Measurements from ENCODE around the gene COPE. TPM values are rescaled to one million over a fixed set of nuclear protein-coding genes. Genes with fewer than 3 reads are reported as not detected.
"Not testable (repeated sequence)": the region's sequence is repeated elsewhere in the genome, so short reads cannot be mapped to it uniquely, and the experiment has no call there.

Gene COPE
- total RNA-seq, 1 donor from 2014 or later: 177 TPM

DNA sequence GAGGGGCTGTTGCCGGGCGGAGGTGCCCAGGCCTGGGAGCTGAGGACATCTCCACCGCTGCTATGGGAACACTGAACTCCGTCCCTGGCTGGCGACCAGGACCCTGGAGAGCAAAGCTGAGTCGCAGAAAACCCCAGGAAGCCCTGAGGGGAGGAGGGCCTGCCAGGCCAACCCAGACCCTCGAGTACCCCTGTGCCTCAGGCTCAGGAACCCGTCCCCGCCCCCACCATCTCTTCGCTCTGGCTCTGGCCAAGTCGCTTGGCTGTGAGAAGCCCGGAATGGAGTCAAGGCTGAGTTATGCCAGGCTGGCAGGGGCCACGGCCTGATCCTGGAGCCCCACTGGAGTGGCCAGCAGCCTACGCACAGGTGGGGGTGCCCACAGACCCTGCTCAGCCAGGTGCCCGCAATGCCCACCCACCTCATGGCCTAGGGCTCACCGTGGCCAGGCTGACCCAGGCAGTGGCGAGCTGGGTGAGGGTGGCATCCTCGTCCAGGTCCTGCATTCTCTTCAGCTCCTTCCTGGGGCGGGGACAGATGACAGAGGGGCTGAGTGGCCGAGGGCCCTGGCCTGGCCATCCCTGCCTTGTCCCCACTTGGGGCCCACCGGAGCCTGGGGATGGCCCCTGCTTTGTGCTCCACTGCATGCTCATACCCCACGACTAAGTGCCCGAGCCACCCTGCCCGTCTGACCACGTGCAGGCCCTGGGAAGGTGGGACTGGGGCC lies 14.7 kb downstream of the COPE start:
- Mint-ChIP-seq H3K4me1 (ENCODE audit: low read depth, unreplicated experiment) (no peaks in the 10 kb centered on the region), H3K36me3 (ENCODE audit: unreplicated experiment) (no peaks in the 10 kb centered on the region)

GRCh38 chr19:18903156-18904037 lies 15.8 kb downstream of the COPE start:
- TF ChIP-seq CTCF (IDR thresholded peaks at IDR 0.05; ENCODE audit: partially characterized antibody, unreplicated experiment): no peak
- Mint-ChIP-seq H3K27me3 (ENCODE audit: unreplicated experiment) (peaks cover 2% of the 10 kb centered on the region), H3K4me3 (ENCODE audit: unreplicated experiment) (no peak overlapping the region), H3K27ac (ENCODE audit: unreplicated experiment) (no peak overlapping the region), H3K9me3 (ENCODE audit: unreplicated experiment) (peaks cover 2% of the 10 kb centered on the region), H3K4me1 (ENCODE audit: low read depth, unreplicated experiment) (no peaks in the 10 kb centered on the region), H3K36me3 (ENCODE audit: unreplicated experiment) (no peaks in the 10 kb centered on the region)
- no peak for DNase-seq

More for the DNA sequence above, 14.7 kb downstream of the COPE start:
- Mint-ChIP-seq H3K27me3 (ENCODE audit: unreplicated experiment) (peaks cover 2% of the 10 kb centered on the region), H3K9me3 (ENCODE audit: unreplicated experiment) (peaks cover 2% of the 10 kb centered on the region), H3K4me3 (ENCODE audit: unreplicated experiment) (no peak overlapping the region), H3K27ac (ENCODE audit: unreplicated experiment) (no peak overlapping the region)
- DNase-seq: no peak
- no peak for TF ChIP-seq CTCF (IDR thresholded peaks at IDR 0.05; ENCODE audit: partially characterized antibody, unreplicated experiment)

DNA sequence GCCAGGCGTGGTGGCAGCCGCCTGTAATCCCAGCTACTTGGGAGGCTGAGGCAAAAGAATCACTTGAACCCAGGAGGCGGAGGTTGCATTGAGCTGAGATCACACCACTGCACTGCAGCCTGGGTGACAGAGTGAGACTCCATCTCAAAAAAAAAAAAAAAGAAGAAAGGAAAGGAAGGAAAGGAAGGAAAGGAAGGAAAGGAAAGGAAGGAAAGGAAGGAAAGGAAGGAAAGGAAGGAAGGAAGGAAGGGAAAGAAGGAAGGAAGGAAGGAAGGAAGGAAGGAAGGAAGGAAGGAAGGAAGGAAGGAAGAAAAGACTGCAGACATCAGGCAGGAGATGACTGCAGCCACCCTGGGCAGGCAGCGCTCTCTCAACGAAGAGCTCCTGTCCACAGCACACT lies 16.7 kb downstream of the COPE start:
- H3K27ac Mint-ChIP-seq (ENCODE audit: unreplicated experiment); H3K4me3 Mint-ChIP-seq (ENCODE audit: unreplicated experiment); DNase-seq: not testable (repeated sequence)

DNA sequence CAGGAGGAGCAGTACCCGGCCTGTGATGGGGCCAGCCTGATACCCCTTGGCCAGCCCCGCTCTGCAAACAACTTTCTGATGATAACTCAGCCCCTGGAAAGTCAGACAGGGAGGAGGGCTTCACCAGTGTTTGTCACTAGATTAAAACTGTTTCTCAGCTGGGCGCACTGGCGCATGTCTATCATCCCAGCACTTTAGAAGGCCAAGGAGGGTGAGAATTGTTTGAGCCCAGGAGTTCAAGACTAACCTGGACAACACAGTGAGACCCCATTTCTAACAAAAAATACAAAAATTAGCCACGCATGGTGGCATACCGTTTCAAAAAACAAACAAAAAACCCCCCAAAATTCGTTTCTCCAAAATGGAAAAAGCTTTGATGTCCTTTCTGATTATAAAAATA lies 17.7 kb downstream of the COPE start:
- Mint-ChIP-seq H3K4me1 (ENCODE audit: low read depth, unreplicated experiment) (no peaks in the 10 kb centered on the region), H3K36me3 (ENCODE audit: unreplicated experiment) (no peaks in the 10 kb centered on the region), H3K9me3 (ENCODE audit: unreplicated experiment) (peaks cover 3% of the 10 kb centered on the region), H3K4me3 (ENCODE audit: unreplicated experiment) (no peak overlapping the region), H3K27ac (ENCODE audit: unreplicated experiment) (no peak overlapping the region), H3K27me3 (ENCODE audit: unreplicated experiment) (peaks cover 10% of the 10 kb centered on the region)
- TF ChIP-seq CTCF (IDR thresholded peaks at IDR 0.05; ENCODE audit: partially characterized antibody, unreplicated experiment): no peak
- DNase-seq: no peak

More for the DNA sequence above, 16.7 kb downstream of the COPE start:
- not testable (repeated sequence) for H3K36me3 Mint-ChIP-seq (ENCODE audit: unreplicated experiment); H3K27me3 Mint-ChIP-seq (ENCODE audit: unreplicated experiment); H3K4me1 Mint-ChIP-seq (ENCODE audit: low read depth, unreplicated experiment); H3K9me3 Mint-ChIP-seq (ENCODE audit: unreplicated experiment)

DNA sequence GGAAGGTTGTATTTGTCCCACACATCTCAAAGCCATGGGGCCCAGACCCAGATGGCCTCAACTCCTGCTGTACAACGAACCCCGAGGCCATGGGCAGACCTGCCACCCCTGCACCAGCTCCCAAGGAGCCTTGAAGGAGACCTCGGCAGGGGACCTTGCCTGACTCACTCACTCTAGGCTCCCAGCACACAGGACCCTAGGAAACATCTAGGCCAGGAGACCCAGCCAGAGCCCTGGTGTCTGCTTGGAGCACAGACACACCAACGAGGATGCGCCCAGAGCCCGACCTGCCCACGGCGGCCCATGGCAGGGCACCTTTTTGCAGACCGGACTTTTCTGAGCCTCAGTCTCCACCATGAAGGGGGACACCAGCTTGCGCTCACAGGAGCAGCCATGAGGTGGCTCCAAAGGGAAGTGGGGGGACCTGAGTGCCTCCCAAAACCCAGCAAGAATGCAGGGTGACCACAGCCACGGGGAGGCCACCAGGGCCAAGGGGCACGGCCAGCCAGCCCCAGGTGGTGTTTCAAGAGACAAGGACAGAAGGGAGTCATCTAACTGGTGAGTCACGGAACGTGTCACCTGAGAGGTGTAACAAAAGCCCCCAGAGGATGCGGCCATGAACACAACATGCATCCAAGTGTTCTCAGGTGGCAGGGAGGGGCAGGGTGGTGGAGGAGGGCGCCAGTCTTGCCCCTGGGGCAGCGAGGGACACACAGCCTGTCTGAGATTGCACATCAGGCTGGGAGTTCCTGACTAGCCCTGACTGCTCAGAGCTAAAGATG lies 18.3 kb downstream of the COPE start:
- no peaks in the 10 kb centered on the region for H3K36me3 Mint-ChIP-seq (ENCODE audit: unreplicated experiment)
- no peak for DNase-seq
- H3K27me3 Mint-ChIP-seq (ENCODE audit: unreplicated experiment): peaks cover 9% of the 10 kb centered on the region
- H3K4me1 Mint-ChIP-seq (ENCODE audit: low read depth, unreplicated experiment): no peaks in the 10 kb centered on the region
- no peak for TF ChIP-seq CTCF (IDR thresholded peaks at IDR 0.05; ENCODE audit: partially characterized antibody, unreplicated experiment)
- H3K4me3 Mint-ChIP-seq (ENCODE audit: unreplicated experiment): no peak overlapping the region
- peaks cover 3% of the 10 kb centered on the region for H3K9me3 Mint-ChIP-seq (ENCODE audit: unreplicated experiment)
- no peak overlapping the region for H3K27ac Mint-ChIP-seq (ENCODE audit: unreplicated experiment)
